Ishikawa (cell line): ENCODE measurements around the gene RPS10.

Source experiments
- CEBPB ChIP-seq: IDR thresholded peaks from 2 replicates; pipeline ENCODE4 v1.6.1; 2012
- EGR1 ChIP-seq: IDR thresholded peaks from 2 replicates; pipeline ENCODE4 v1.6.1; 2012
- EP300 ChIP-seq: IDR thresholded peaks from 2 replicates; pipeline ENCODE4 v1.6.1; 2012; ENCODE audit warnings: borderline replicate concordance
- NFIC ChIP-seq: IDR thresholded peaks from 2 replicates; pipeline ENCODE4 v1.6.1; 2012
- REST ChIP-seq: IDR thresholded peaks from 2 replicates; pipeline ENCODE4 v1.6.1; 2012; ENCODE audit warnings: low read depth, mild to moderate bottlenecking
- TEAD4 ChIP-seq: IDR thresholded peaks from 2 replicates; pipeline ENCODE4 v1.6.1; 2012

DNA sequence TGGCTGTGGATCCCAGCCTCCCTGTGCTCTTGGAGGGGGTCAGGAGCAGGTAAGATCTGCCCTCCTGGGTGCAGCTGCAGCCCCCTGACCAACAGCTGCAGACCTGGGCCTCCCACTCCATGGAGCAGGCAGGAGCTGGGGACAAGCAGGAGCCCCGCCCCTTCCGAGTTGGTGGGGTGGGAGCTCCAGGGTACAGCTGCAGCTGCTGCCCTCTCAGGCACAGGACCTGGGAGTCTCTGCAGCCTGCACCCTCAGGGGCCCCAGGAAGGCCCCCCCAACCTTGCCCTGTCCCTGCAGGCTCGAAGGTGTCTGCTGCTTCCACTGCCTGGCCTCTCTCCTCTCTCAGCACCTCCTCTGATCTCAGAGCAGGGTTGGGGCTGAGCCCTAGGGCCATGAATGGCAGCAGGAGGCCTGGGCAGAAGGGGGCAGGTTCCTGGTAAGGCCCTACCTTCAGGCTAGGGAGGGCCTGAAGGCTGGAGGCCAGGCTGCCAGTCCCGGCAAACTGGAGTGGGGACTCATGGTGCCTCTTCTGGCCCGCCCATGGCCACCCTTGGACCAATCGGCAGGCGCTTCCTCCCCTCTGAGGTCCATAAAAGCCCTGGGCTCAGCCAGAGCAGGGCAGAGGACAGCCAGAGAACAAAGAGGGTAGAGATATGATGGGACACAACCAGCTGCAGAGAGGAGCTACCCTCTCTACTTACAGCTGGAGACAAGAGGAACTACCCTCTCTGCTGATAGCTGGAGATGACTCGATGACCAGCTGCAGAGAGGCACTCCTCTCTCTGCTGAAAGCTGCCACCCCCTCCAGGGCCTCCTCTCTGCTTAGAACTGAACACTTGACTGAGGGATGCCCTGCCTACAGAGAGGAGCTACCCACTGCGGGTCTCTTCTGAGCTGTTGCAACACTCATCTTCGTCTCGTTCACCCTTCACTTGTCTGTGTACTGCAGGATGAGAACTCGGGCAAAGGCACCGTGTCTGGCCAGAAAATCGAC, 32.2 kb upstream of the RPS10 start:
- no peak for TF ChIP-seq EGR1
- TF ChIP-seq EP300, result no peak
- no peak for TF ChIP-seq REST
- TF ChIP-seq NFIC, result no peak
- TF ChIP-seq TEAD4, result no peak
- TF ChIP-seq CEBPB, result no peak
